BE2C (cell line): ENCODE results near the gene SHC4.

Source experiments
- DNase-seq: peaks from one replicate; pipeline ENCODE4 v3.0.0-alpha.2; 2020
- H3K27me3 ChIP-seq: fragments of 250-450 bp; sonication (Bioruptor Pico); 2 replicates; pipeline ENCODE4 v1.5.1; 2020; ENCODE audit warnings: mild to moderate bottlenecking
- H3K36me3 ChIP-seq: fragments of 250-450 bp; sonication (Bioruptor Pico); 2 replicates; pipeline ENCODE4 v1.5.1; 2020; ENCODE audit warnings: mild to moderate bottlenecking
- H3K4me1 ChIP-seq: fragments of 250-450 bp; sonication (Bioruptor Pico); 2 replicates; pipeline ENCODE4 v1.5.1; 2020
- H3K4me3 ChIP-seq: 2 replicates; pipeline ENCODE4 v1.5.1; 2011; ENCODE audit warnings: low read depth, low read length
- H3K9me3 ChIP-seq: fragments of 250-450 bp; sonication (Bioruptor Pico); 2 replicates; pipeline ENCODE4 v1.5.1; 2020
- CTCF ChIP-seq: IDR thresholded peaks from 2 replicates; pipeline ENCODE4 v1.5.1; 2012; ENCODE audit warnings: mild to moderate bottlenecking, low read depth, low read length

Gene SHC4

GRCh38 chr15:48883699-48884098 lies 80.0 kb downstream of the SHC4 start:
- no peak for DNase-seq
- no peaks in the 10 kb centered on the region for H3K9me3 ChIP-seq
- no peaks in the 10 kb centered on the region for H3K27me3 ChIP-seq
- no peaks in the 10 kb centered on the region for H3K4me1 ChIP-seq
- no peak overlapping the region for H3K4me3 ChIP-seq
- H3K36me3 ChIP-seq = no peaks in the 10 kb centered on the region
- no peak for TF ChIP-seq CTCF

GRCh38 chr15:48880070-48880634 lies 83.6 kb downstream of the SHC4 start:
- Histone ChIP-seq H3K27me3 (no peaks in the 10 kb centered on the region), H3K36me3 (no peaks in the 10 kb centered on the region), H3K4me3 (peak overlapping the region; percentile 76), H3K9me3 (no peaks in the 10 kb centered on the region), H3K4me1 (no peaks in the 10 kb centered on the region)
- DNase-seq = no peak
- no peak for TF ChIP-seq CTCF

GRCh38 chr15:48877630-48878595 lies 85.8 kb downstream of the SHC4 start, which contains the start of gene EID1:
Gene EID1, plus strand, starts transcription at chr15:48878134. Its CDS starts 43 bp downstream, at chr15:48878177.
- Histone ChIP-seq H3K27me3 (no peaks in the 10 kb centered on the region), H3K4me1 (no peaks in the 10 kb centered on the region)
- no peak for TF ChIP-seq CTCF

GRCh38 chr15:48876057-48876456 lies 87.7 kb downstream of the SHC4 start:
- Histone ChIP-seq H3K9me3 (no peaks in the 10 kb centered on the region), H3K27me3 (no peaks in the 10 kb centered on the region; the same call in 1 of the 2 replicates), H3K4me1 (no peaks in the 10 kb centered on the region), H3K4me3 (no peak overlapping the region), H3K36me3 (no peaks in the 10 kb centered on the region)
- TF ChIP-seq CTCF = no peak
- no peak for DNase-seq

More at GRCh38 chr15:48877630-48878595, 85.8 kb downstream of the SHC4 start, which contains the start of gene EID1:
- Histone ChIP-seq H3K4me3 (peak within 1 kb of the TSS; percentile 76), H3K36me3 (no peaks in the 10 kb centered on the region), H3K9me3 (no peaks in the 10 kb centered on the region)
- peak; percentile 93 for DNase-seq

GRCh38 chr15:48875241-48875960 lies 88.3 kb downstream of the SHC4 start:
- Histone ChIP-seq H3K27me3 (no peaks in the 10 kb centered on the region; the same call in 1 of the 2 replicates), H3K36me3 (no peaks in the 10 kb centered on the region), H3K4me3 (no peak overlapping the region), H3K4me1 (no peaks in the 10 kb centered on the region), H3K9me3 (no peaks in the 10 kb centered on the region)
- no peak for TF ChIP-seq CTCF
- DNase-seq = no peak
